ENCODE results near the gene FHIP1A. TPM values are rescaled to one million over a fixed set of nuclear protein-coding genes. Genes with fewer than 3 reads are reported as not detected.
"Not testable (repeated sequence)": the region's sequence is repeated elsewhere in the genome, so short reads cannot be mapped to it uniquely, and the experiment has no call there.

Gene FHIP1A
- total RNA-seq, 2 donors from 2014 or later = 11.6 to 11.8 TPM

DNA sequence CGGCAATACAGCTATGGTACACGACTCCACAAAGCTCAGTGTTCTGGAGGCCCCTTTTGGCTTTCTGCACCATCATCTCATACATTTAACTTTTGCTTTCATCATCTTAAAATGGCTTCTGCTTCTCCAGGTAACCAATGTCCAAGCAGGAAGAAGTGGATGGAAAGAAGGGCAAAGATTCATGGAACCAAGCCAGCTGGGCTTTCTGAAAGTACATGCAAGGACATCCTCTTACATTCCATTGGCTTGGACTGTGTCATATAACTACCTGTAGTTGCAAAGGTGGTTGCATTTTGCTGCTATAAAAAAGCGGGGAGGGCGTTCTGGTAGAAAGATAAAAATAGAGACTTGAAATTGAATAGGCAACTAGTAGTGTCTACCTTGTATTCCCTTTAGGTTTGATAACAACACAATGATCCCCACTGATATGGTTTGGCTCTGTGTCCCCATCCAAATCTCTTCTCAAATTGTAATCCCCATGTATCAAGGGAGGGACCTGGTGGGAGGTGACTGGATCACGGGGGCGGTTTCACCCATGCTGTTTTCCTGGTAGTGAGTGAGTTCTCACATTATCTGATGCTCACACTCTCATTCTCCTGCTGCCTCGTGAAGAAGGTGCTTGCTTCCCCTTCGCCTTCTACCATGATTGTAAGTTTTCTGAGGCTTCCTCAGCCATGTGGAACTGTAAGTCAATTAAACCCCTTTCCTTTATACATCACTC lies 6.7 kb upstream of the FHIP1A start:
- Histone ChIP-seq H3K4me3 (no peak overlapping the region), H3K27ac (no peak overlapping the region), H3K36me3 (no peaks in the 10 kb centered on the region), H3K27me3 (no peaks in the 10 kb centered on the region), H3K4me1 (no peaks in the 10 kb centered on the region), H3K9me3 (no peaks in the 10 kb centered on the region)
- DNase-seq (ENCODE audit: low spot score) = no peak
- TF ChIP-seq, protein P1, sequence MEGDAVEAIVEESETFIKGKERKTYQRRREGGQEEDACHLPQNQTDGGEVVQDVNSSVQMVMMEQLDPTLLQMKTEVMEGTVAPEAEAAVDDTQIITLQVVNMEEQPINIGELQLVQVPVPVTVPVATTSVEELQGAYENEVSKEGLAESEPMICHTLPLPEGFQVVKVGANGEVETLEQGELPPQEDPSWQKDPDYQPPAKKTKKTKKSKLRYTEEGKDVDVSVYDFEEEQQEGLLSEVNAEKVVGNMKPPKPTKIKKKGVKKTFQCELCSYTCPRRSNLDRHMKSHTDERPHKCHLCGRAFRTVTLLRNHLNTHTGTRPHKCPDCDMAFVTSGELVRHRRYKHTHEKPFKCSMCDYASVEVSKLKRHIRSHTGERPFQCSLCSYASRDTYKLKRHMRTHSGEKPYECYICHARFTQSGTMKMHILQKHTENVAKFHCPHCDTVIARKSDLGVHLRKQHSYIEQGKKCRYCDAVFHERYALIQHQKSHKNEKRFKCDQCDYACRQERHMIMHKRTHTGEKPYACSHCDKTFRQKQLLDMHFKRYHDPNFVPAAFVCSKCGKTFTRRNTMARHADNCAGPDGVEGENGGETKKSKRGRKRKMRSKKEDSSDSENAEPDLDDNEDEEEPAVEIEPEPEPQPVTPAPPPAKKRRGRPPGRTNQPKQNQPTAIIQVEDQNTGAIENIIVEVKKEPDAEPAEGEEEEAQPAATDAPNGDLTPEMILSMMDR (IDR thresholded peaks at IDR 0.05) = no peak

DNA sequence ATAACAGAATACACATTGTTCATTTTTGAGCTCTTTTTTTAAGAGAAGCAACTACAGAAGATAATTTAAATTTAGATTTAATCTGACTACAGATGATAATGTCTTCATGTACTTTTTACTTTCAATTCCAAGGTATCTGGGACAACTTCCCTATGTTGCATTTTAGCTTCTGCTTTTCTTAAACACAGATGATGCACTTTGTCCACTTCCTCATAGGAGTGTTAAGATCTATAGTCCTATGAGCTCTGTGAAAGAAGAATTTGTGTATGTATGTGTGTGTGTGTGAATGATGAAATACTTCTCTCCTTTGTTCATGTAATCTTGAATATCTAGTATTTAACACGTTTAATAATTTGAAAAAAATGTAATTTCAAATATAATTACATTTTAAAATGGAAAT lies 5.3 kb upstream of the FHIP1A start:
- H3K4me1 ChIP-seq = peaks cover 0 to 10% of the 10 kb centered on the region in 2 donors
- DNase-seq (ENCODE audit: low spot score) = no peak
- H3K9me3 ChIP-seq = no peaks in the 10 kb centered on the region
- H3K4me3 ChIP-seq = no peak overlapping the region
- TF ChIP-seq, protein P1 (IDR thresholded peaks at IDR 0.05) = no peak
- H3K27me3 ChIP-seq = no peaks in the 10 kb centered on the region
- H3K36me3 ChIP-seq = no peaks in the 10 kb centered on the region
- no peak overlapping the region for H3K27ac ChIP-seq

DNA sequence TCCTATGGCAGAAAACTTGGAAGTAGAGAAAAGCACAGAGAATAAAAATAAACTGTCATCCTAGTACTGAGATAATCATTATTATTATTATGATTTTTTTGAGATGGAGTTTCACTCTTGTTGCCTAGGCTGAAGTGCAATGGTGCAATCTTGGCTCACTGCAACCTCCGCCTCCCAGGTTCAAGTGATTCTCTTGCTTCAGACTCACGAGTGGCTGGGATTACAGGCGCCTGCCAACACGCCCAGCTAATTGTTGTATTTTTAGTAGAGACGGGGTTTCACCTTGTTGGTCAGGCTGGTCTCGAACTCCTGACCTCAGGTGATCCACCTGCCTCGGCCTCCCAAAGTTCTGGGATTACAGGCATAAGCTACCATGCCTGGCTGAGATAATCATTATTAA lies 4.2 kb upstream of the FHIP1A start:
- DNase-seq (ENCODE audit: low spot score); H3K27ac ChIP-seq; H3K36me3 ChIP-seq; H3K27me3 ChIP-seq; H3K9me3 ChIP-seq; H3K4me3 ChIP-seq: not testable (repeated sequence)
- peaks cover 0 to 14% of the 10 kb centered on the region in 2 donors for H3K4me1 ChIP-seq

DNA sequence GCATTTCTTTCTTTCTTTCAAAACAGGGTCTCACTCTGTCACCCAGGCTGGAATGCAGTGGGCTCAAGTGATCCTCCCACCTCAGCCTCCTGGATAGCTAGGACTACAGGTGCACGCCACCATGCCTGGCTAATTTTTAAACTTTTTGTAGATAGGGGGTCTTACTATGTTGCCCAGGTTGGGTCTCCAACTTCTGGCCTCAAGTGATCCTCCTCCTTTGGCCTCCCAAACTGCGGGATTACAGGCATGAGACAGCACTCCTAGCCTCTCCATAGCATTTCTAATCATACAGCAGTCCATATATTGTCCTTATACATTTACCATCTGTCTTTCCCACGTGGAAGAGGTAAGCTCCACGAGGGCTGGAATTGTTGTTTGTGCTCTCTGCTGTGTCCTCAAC lies 2.0 kb upstream of the FHIP1A start:
- H3K27me3 ChIP-seq = no peaks in the 10 kb centered on the region
- H3K4me1 ChIP-seq = peaks cover 0 to 21% of the 10 kb centered on the region in 2 donors
- TF ChIP-seq, protein P1 (IDR thresholded peaks at IDR 0.05) = no peak
- H3K9me3 ChIP-seq = no peaks in the 10 kb centered on the region
- H3K36me3 ChIP-seq = no peaks in the 10 kb centered on the region
- H3K4me3 ChIP-seq = no peak overlapping the region
- H3K27ac ChIP-seq = no peak overlapping the region
- no peak for DNase-seq (ENCODE audit: low spot score)

DNA sequence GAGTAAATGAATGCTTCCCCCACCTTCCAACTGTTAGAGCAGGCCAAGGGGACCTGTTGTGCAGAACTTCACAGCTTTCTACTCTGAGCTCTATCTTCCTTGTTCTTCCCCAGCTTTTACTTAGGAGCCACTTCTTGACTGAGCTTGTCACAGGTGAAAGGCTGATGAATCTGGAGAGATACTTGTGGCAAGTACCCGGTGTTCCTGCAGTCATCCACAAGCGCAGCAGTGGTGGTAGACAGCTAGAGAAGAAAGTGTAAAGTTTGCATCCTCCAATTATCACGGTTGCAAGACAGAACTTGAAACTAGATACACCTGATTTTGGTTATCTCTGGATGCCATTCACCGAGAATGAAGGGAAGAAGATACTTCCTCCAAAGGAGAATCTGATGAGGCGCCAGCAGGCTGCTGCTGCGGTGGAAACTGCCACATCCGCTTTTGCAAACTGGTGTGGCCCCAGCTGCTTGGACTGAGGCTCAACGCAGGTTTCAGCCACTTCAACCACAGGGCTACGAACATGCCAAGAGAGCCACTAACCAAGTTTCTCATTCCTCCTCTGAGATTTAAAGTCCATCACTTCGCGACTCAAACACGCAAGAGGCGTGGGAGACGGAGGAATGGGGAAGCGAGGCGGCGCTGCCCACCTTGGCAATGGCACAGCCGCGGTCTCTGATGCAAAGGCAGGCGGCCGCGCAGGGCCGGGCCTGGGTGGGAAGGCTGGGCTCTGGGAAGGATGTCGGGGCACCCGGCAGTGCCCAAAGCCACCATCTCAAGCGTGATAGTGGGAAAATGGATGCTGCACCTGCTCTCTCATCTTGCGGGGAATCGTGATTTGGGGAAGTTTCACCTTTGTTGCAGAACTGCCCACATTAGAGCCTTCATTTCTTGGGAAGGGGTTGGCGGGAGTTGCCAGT lies 1.3 kb upstream of the FHIP1A start:
- Histone ChIP-seq H3K4me1 (peaks cover 0 to 21% of the 10 kb centered on the region in 2 donors), H3K27ac (peak overlapping the region; percentile 67 to 83)

DNA sequence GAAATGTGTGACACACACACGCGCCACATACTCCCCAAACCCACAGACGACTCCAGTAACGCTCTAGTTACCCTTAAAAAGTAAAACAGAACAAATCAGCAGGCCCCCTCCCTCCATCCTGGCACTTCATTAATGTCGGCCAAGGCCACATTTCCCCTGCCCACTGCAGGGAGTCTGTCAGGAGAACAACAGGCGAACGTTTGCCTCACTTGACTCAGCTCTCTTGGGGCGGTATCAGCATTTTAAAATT lies 671 bp upstream of the FHIP1A start:
- Histone ChIP-seq H3K27ac (peak overlapping the region; percentile 67 to 83), H3K4me3 (peak overlapping the region; percentile 47 to 60), H3K4me1 (peaks cover 0 to 21% of the 10 kb centered on the region in 2 donors), H3K27me3 (no peaks in the 10 kb centered on the region), H3K9me3 (no peaks in the 10 kb centered on the region), H3K36me3 (no peaks in the 10 kb centered on the region)
- TF ChIP-seq, protein P1 (IDR thresholded peaks at IDR 0.05) = no peak
- DNase-seq (ENCODE audit: low spot score) = no peak

More for the DNA sequence above, 1.3 kb upstream of the FHIP1A start:
- no peaks in the 10 kb centered on the region for H3K27me3 ChIP-seq
- DNase-seq (ENCODE audit: low spot score) = no peak
- H3K9me3 ChIP-seq = no peaks in the 10 kb centered on the region
- TF ChIP-seq, protein P1 (IDR thresholded peaks at IDR 0.05) = peak in 1 of 2 donors; percentile 24
- no peaks in the 10 kb centered on the region for H3K36me3 ChIP-seq
- H3K4me3 ChIP-seq = peak overlapping the region in 1 of 2 donors; percentile 60

Data from right atrium auricular region (tissue), 2 donors.